PFSK-1 (cell line): ENCODE data around the gene CCDC136.

Experiments
- FOXP2 ChIP-seq: optimal IDR thresholded peaks from 2 replicates; pipeline ENCODE3; 2011; ENCODE audit warnings: borderline replicate concordance, control low read depth, inconsistent platforms; ENCODE audit not compliant: insufficient read depth; ENCODE audit errors: extremely low read length, extremely low read depth
- POLR2AphosphoS5 ChIP-seq: IDR thresholded peaks from 2 replicates; pipeline ENCODE4 v1.6.1; 2012; ENCODE audit warnings: low read depth, mild to moderate bottlenecking, control low read depth, low read length, moderate library complexity
- REST ChIP-seq, 2 experiments: IDR thresholded peaks; 2 replicates each; pipeline versions ENCODE4 v1.6.1 to v1.8.0; 2011 to 2012; ENCODE audit warnings: low read depth in 2 of 2, low read length in 2 of 2, control low read depth in 1 of 2, inconsistent platforms in 1 of 2, mild to moderate bottlenecking in 1 of 2, moderate library complexity in 1 of 2; ENCODE audit not compliant: insufficient read depth in 1 of 2
- SIN3A ChIP-seq: IDR thresholded peaks from 2 replicates; pipeline ENCODE4 v1.6.1; 2012; ENCODE audit warnings: mild to moderate bottlenecking, low read length, moderate library complexity, borderline replicate concordance; ENCODE audit not compliant: insufficient read depth

- peak; percentile 74 for TF ChIP-seq POLR2AphosphoS5
- no peak for TF ChIP-seq REST (IDR thresholded peaks at IDR 0.05; ENCODE audit: insufficient read depth in 1 of 2, low read depth in 2 of 2, low read length in 2 of 2)
- no peak for TF ChIP-seq SIN3A
- TF ChIP-seq FOXP2, result peak; percentile 61
Observed at GRCh38 chr7:128862571-128863432, 71.0 kb downstream of the CCDC136 start, which contains the start of gene ATP6V1F.
